UCSD-AML1 (cell line): ENCODE results near the gene TAAR8.
"Not testable (repeated sequence)": the region's sequence is repeated elsewhere in the genome, so short reads cannot be mapped to it uniquely, and the experiment has no call there.

Experiments used
- DNase-seq: peaks from one replicate; lab custom pipeline; 2025; ENCODE audit not compliant: unreplicated experiment; lab: John Stamatoyannopoulos, UW

The TAAR8 gene

GRCh38 chr6:132552372-132552771, at the start of gene TAAR8:
Gene TAAR8 (plus strand): TSS chr6:132552672. CDS start chr6:132552693, 21 bp downstream.
- no peak for DNase-seq

- DNase-seq: no peak
These were observed 47.7 kb upstream of the TAAR8 start for GRCh38 chr6:132504757-132505156.

GRCh38 chr6:132505158-132505557, 47.3 kb upstream of the TAAR8 start:
- no peak for DNase-seq

GRCh38 chr6:132506461-132506860, 46.0 kb upstream of the TAAR8 start:
- DNase-seq: no peak

GRCh38 chr6:132506869-132507808, 45.3 kb upstream of the TAAR8 start:
- DNase-seq: no peak

GRCh38 chr6:132511210-132511830, 41.2 kb upstream of the TAAR8 start:
- DNase-seq: no peak

GRCh38 chr6:132511831-132512220, 40.6 kb upstream of the TAAR8 start:
- no peak for DNase-seq

- no peak for DNase-seq
These were observed 40.2 kb upstream of the TAAR8 start for GRCh38 chr6:132512342-132512637.

GRCh38 chr6:132512638-132513632, 39.5 kb upstream of the TAAR8 start, which contains the start of gene STX7:
Gene STX7 (minus strand): TSS chr6:132513116. CDS start chr6:132503530, 9,586 bp downstream.
- DNase-seq: peak; percentile 90

- DNase-seq: no peak
These were observed 38.5 kb upstream of the TAAR8 start for GRCh38 chr6:132513831-132514545.

- no peak for DNase-seq
These were observed 37.1 kb upstream of the TAAR8 start for GRCh38 chr6:132515386-132515785.

GRCh38 chr6:132520953-132521352, 31.5 kb upstream of the TAAR8 start:
- DNase-seq: no peak

- DNase-seq: no peak
These were observed 27.8 kb upstream of the TAAR8 start for GRCh38 chr6:132524646-132525045.

GRCh38 chr6:132525866-132526265, 26.6 kb upstream of the TAAR8 start:
- DNase-seq: no peak

- no peak for DNase-seq
These were observed 26.0 kb upstream of the TAAR8 start for GRCh38 chr6:132526461-132526860.

GRCh38 chr6:132527791-132528190, 24.7 kb upstream of the TAAR8 start:
- DNase-seq: no peak

GRCh38 chr6:132530293-132530974, 22.0 kb upstream of the TAAR8 start:
- no peak for DNase-seq

- DNase-seq: not testable (repeated sequence)
These were observed 17.9 kb upstream of the TAAR8 start for GRCh38 chr6:132534546-132534945.

GRCh38 chr6:132537145-132537544, 15.3 kb upstream of the TAAR8 start:
- DNase-seq: no peak

- DNase-seq: no peak
These were observed 14.5 kb upstream of the TAAR8 start, which contains the start of gene TAAR9 for GRCh38 chr6:132537977-132538376. Gene TAAR9 (plus strand): TSS chr6:132538277. CDS start chr6:132538290, 13 bp downstream.
